H9 (cell line): ENCODE data around the gene SLC13A1. TPM values are rescaled to one million over a fixed set of nuclear protein-coding genes. Genes with fewer than 3 reads are reported as not detected.
A peak's percentile ranks its signal among the peaks of the same experiment; 100 is the strongest.
"Not testable (repeated sequence)": the region's sequence is repeated elsewhere in the genome, so short reads cannot be mapped to it uniquely, and the experiment has no call there.

Source experiments
- DNase-seq: peaks from one replicate; pipeline ENCODE4 v3.0.0-alpha.2; 2017
- H2AFZ ChIP-seq: one replicate; pipeline ENCODE4 v1.6.1; 2013; ENCODE audit warnings: mild to moderate bottlenecking, low read length, control low read depth, moderate library complexity
- H2AK5ac ChIP-seq: 2 replicates; pipeline ENCODE4 v1.6.1; 2013; ENCODE audit warnings: low read length, control low read depth, mixed read lengths; ENCODE audit not compliant: insufficient read length
- H2BK120ac ChIP-seq: one replicate; pipeline ENCODE4 v1.6.1; 2013; ENCODE audit warnings: low read depth, mild to moderate bottlenecking, low read length, control low read depth, inconsistent platforms; ENCODE audit not compliant: poor library complexity, severe bottlenecking
- H2BK12ac ChIP-seq: 2 replicates; pipeline ENCODE4 v1.6.1; 2013; ENCODE audit warnings: low read length, control low read depth, mixed read lengths, low read depth; ENCODE audit not compliant: insufficient read length
- H2BK15ac ChIP-seq: 2 replicates; pipeline ENCODE4 v1.6.1; 2013; ENCODE audit warnings: low read depth, low read length, control low read depth
- H2BK20ac ChIP-seq: one replicate; pipeline ENCODE4 v1.6.1; 2013; ENCODE audit warnings: low read depth, mild to moderate bottlenecking, low read length, control low read depth, inconsistent platforms; ENCODE audit not compliant: poor library complexity, severe bottlenecking
- H2BK5ac ChIP-seq: 2 replicates; pipeline ENCODE4 v1.6.1; 2013; ENCODE audit warnings: low read length, control low read depth, mixed read lengths; ENCODE audit not compliant: insufficient read length
- H3K14ac ChIP-seq: 2 replicates; pipeline ENCODE4 v1.6.1; 2013; ENCODE audit warnings: low read length, control low read depth; ENCODE audit not compliant: insufficient read depth
- H3K18ac ChIP-seq: 2 replicates; pipeline ENCODE4 v1.6.1; 2013; ENCODE audit warnings: low read depth, mild to moderate bottlenecking, mixed read lengths, low read length, control low read depth; ENCODE audit not compliant: insufficient read length
- H3K23ac ChIP-seq: 2 replicates; pipeline ENCODE4 v1.6.1; 2013; ENCODE audit warnings: low read length, control low read depth, mixed read lengths, low read depth; ENCODE audit not compliant: insufficient read length
- H3K23me2 ChIP-seq: 2 replicates; pipeline ENCODE4 v1.6.1; 2013; ENCODE audit warnings: low read depth, mild to moderate bottlenecking, mixed read lengths, low read length, control low read depth; ENCODE audit not compliant: insufficient read length, poor library complexity, severe bottlenecking
- H3K27ac ChIP-seq: 2 replicates; pipeline ENCODE4 v1.5.1; 2013; ENCODE audit warnings: low read length, control low read depth, mixed read lengths, low read depth; ENCODE audit not compliant: insufficient read length
- H3K27me3 ChIP-seq: 2 replicates; pipeline ENCODE4 v1.6.1; 2013; ENCODE audit warnings: low read length, control low read depth, inconsistent platforms; ENCODE audit not compliant: insufficient read depth
- H3K4ac ChIP-seq: 2 replicates; pipeline ENCODE4 v1.6.1; 2013; ENCODE audit warnings: low read depth, mild to moderate bottlenecking, control low read depth, inconsistent platforms, low read length, moderate library complexity
- H3K4me1 ChIP-seq: 2 replicates; pipeline ENCODE4 v1.6.1; 2013; ENCODE audit warnings: low read length, control low read depth, inconsistent platforms; ENCODE audit not compliant: insufficient read depth
- H3K4me2 ChIP-seq: 2 replicates; pipeline ENCODE4 v1.6.1; 2013; ENCODE audit warnings: low read length, control low read depth, mixed read lengths; ENCODE audit not compliant: insufficient read length, insufficient read depth
- H3K56ac ChIP-seq: 2 replicates; pipeline ENCODE4 v1.6.1; 2013; ENCODE audit warnings: low read depth, mild to moderate bottlenecking, mixed read lengths, low read length, control low read depth; ENCODE audit not compliant: insufficient read length
- H3K79me1 ChIP-seq: 2 replicates; pipeline ENCODE4 v1.6.1; 2013; ENCODE audit warnings: low read depth, mild to moderate bottlenecking, moderate library complexity, low read length, control low read depth, inconsistent platforms; ENCODE audit not compliant: insufficient read depth, poor library complexity, severe bottlenecking
- H3K79me2 ChIP-seq: 2 replicates; pipeline ENCODE4 v1.6.1; 2013; ENCODE audit warnings: low read length, control low read depth, inconsistent platforms; ENCODE audit not compliant: insufficient read depth
- H3K9ac ChIP-seq: 2 replicates; pipeline ENCODE4 v1.6.1; 2013; ENCODE audit warnings: low read length, control low read depth, mixed read lengths; ENCODE audit not compliant: insufficient read length; ENCODE audit errors: extremely low read depth
- H3K9me3 ChIP-seq: one replicate; pipeline ENCODE4 v1.6.1; 2013; ENCODE audit warnings: low read depth, low read length, inconsistent platforms; ENCODE audit not compliant: control insufficient read depth
- H3T11ph ChIP-seq: one replicate; pipeline ENCODE4 v1.6.1; 2013; ENCODE audit warnings: mild to moderate bottlenecking, low read length, control low read depth, inconsistent platforms
- H4K20me1 ChIP-seq: one replicate; pipeline ENCODE4 v1.6.1; 2013; ENCODE audit not compliant: control insufficient read depth, insufficient read length, insufficient read depth
- H4K5ac ChIP-seq: 2 replicates; pipeline ENCODE4 v1.6.1; 2013; ENCODE audit warnings: low read depth, mild to moderate bottlenecking, mixed read lengths, low read length, control low read depth; ENCODE audit not compliant: insufficient read length
- H4K8ac ChIP-seq: replicated peaks from 2 replicates; pipeline ENCODE4 v1.6.1; 2013; ENCODE audit warnings: low read length, control low read depth, mixed read lengths, low read depth; ENCODE audit not compliant: insufficient read length
- H4K91ac ChIP-seq: 2 replicates; pipeline ENCODE4 v1.6.1; 2013; ENCODE audit warnings: low read depth, mild to moderate bottlenecking, moderate library complexity, mixed read lengths, low read length, control low read depth; ENCODE audit not compliant: insufficient read length
- H3K27ac Mint-ChIP-seq, 3 experiments: 2 replicates in 2 of 3; 3 replicates in 1 of 3; pipeline ENCODE4 v1.8.0; 2020 to 2021; ENCODE audit warnings: mixed read lengths in 3 of 3, mild to moderate bottlenecking in 1 of 3, moderate library complexity in 1 of 3
- H3K27me3 Mint-ChIP-seq: 2 replicates; pipeline ENCODE4 v1.8.0; 2021; ENCODE audit warnings: low read depth, mild to moderate bottlenecking, moderate library complexity, mixed read lengths
- H3K36me3 Mint-ChIP-seq, 3 experiments: 2 replicates in 2 of 3; 3 replicates in 1 of 3; pipeline ENCODE4 v1.8.0; 2020 to 2021; ENCODE audit warnings: low read depth in 3 of 3, mixed read lengths in 3 of 3; ENCODE audit not compliant: insufficient read depth in 1 of 3
- H3K4me1 Mint-ChIP-seq, 2 experiments: 2 replicates each; pipeline ENCODE4 v1.8.0; 2020; ENCODE audit warnings: mixed read lengths in 2 of 2
- H3K4me3 Mint-ChIP-seq, 2 experiments: 2 replicates in 1 of 2; 3 replicates in 1 of 2; pipeline ENCODE4 v1.8.0; 2020 to 2021; ENCODE audit warnings: mild to moderate bottlenecking in 2 of 2, mixed read lengths in 2 of 2, moderate library complexity in 1 of 2
- H3K9me3 Mint-ChIP-seq, 2 experiments: 2 replicates in 1 of 2; 3 replicates in 1 of 2; pipeline ENCODE4 v1.8.0; 2020; ENCODE audit warnings: mild to moderate bottlenecking in 2 of 2, mixed read lengths in 2 of 2, moderate library complexity in 1 of 2
- CTCF ChIP-seq: fragments of 200-600 bp; sonication (generic); conservative IDR thresholded peaks from 3 replicates; pipeline ENCODE4 v1.8.0; 2021; ENCODE audit warnings: antibody characterized with exemption, mild to moderate bottlenecking
- WGBS: extraction: QIAGEN DNeasy Blood & Tissue Kit; methylation state at CpG from one replicate; pipeline ENCODE4 v1.1.7; 2013; ENCODE audit warnings: missing lambda C conversion rate, low lambda C conversion rate, mixed read lengths; ENCODE audit not compliant: insufficient read length; ENCODE audit errors: extremely low coverage; 5-methylcytosine and 5-hydroxymethylcytosine counted together
- total RNA-seq: library from RNA; stranded (reverse); gene quantifications from 2 replicates; pipeline ENCODE4 v1.2.1, GENCODE V29; 2021

The SLC13A1 gene
- total RNA-seq, 1 experiment from 2014 or later = not detected

- Mint-ChIP-seq H3K4me3 (no peak overlapping the region), H3K36me3 (peaks cover 3 to 4% (median 3%) of the 10 kb centered on the region in 3 experiments; a peak in 5 of 7 replicates), H3K9me3 (peaks cover 0 to 10% of the 10 kb centered on the region in 2 experiments; a peak in 3 of 5 replicates), H3K27ac (no peak overlapping the region), H3K4me1 (peaks cover 23 to 25% of the 10 kb centered on the region in 2 experiments), H3K27me3 (no peaks in the 10 kb centered on the region; the same call in 1 of the 2 replicates)
- H2BK5ac ChIP-seq = no peak overlapping the region
- H4K8ac ChIP-seq = no peak overlapping the region
- H3T11ph ChIP-seq = no peak overlapping the region
- no peak overlapping the region for H3K4me2 ChIP-seq
- no peaks in the 10 kb centered on the region for H3K27me3 ChIP-seq
- no peaks in the 10 kb centered on the region for H3K79me2 ChIP-seq
- H3K4me1 ChIP-seq = no peaks in the 10 kb centered on the region
- H2BK12ac ChIP-seq = no peak overlapping the region
- no peak overlapping the region for H2BK20ac ChIP-seq
- no peak overlapping the region for H3K18ac ChIP-seq
- no peaks in the 10 kb centered on the region for H3K9me3 ChIP-seq
- no peak overlapping the region for H3K9ac ChIP-seq
- no peak overlapping the region for H2AFZ ChIP-seq
- no peak for DNase-seq
- H3K27ac ChIP-seq = no peak overlapping the region
- H4K20me1 ChIP-seq = no peaks in the 10 kb centered on the region
- H3K79me1 ChIP-seq = no peaks in the 10 kb centered on the region
- no peaks in the 10 kb centered on the region for H3K23me2 ChIP-seq
- H2BK15ac ChIP-seq = no peak overlapping the region
- no peak overlapping the region for H3K56ac ChIP-seq
- H4K5ac ChIP-seq = no peak overlapping the region
- no peak overlapping the region for H4K91ac ChIP-seq
- no peak overlapping the region for H3K4ac ChIP-seq
- TF ChIP-seq CTCF = no peak
- H2BK120ac ChIP-seq = no peak overlapping the region
- H3K14ac ChIP-seq = no peak overlapping the region
- no peak overlapping the region for H2AK5ac ChIP-seq
- no peak overlapping the region for H3K23ac ChIP-seq
These were observed 29.7 kb upstream of the SLC13A1 start for GRCh38 chr7:123229426-123229825.

- H3K23me2 ChIP-seq, H4K8ac ChIP-seq, H3K4ac ChIP-seq, H3K27me3 ChIP-seq, H3T11ph ChIP-seq, H3K23ac ChIP-seq, H2AK5ac ChIP-seq, H2BK12ac ChIP-seq, H3K79me1 ChIP-seq, H4K20me1 ChIP-seq, H3K18ac ChIP-seq, DNase-seq, H2BK20ac ChIP-seq, H3K4me3 Mint-ChIP-seq, H4K91ac ChIP-seq, H3K4me2 ChIP-seq, H2AFZ ChIP-seq, H3K4me1 ChIP-seq, H3K36me3 Mint-ChIP-seq, H4K5ac ChIP-seq, H3K9ac ChIP-seq, H2BK120ac ChIP-seq, H2BK5ac ChIP-seq, H3K79me2 ChIP-seq, H2BK15ac ChIP-seq, H3K27me3 Mint-ChIP-seq, H3K56ac ChIP-seq, H3K27ac ChIP-seq, H3K9me3 ChIP-seq, H3K14ac ChIP-seq: not testable (repeated sequence)
- Mint-ChIP-seq H3K27ac (peak overlapping the region in 2 of 3 experiments; percentile 6 to 16; a peak in 2 of 7 replicates), H3K9me3 (peaks cover 4 to 15% of the 10 kb centered on the region in 2 experiments; a peak in 4 of 5 replicates), H3K4me1 (peaks cover 18 to 19% of the 10 kb centered on the region in 2 experiments)
- no CpG with 5 or more reads among the region's 6 CpGs for WGBS
These were observed 27.9 kb upstream of the SLC13A1 start for GRCh38 chr7:123227666-123228065.
